Measurements from ENCODE around the gene LRTM1. TPM values are rescaled to one million over a fixed set of nuclear protein-coding genes. Genes with fewer than 3 reads are reported as not detected.

Gene LRTM1
- total RNA-seq, result not detected in 2 replicates

GRCh38 chr3:54928046-54928770, at the start of gene LRTM1:
LRTM1 (minus strand) TSS chr3:54928059; CDS start chr3:54927911, 148 bp downstream.
- intact Hi-C loops (cut with micrococcal nuclease), result no loop called here

- intact Hi-C loops (cut with micrococcal nuclease), result no loop called here
Measured at GRCh38 chr3:54977439-54977838, 49.6 kb upstream of the LRTM1 start.

DNA sequence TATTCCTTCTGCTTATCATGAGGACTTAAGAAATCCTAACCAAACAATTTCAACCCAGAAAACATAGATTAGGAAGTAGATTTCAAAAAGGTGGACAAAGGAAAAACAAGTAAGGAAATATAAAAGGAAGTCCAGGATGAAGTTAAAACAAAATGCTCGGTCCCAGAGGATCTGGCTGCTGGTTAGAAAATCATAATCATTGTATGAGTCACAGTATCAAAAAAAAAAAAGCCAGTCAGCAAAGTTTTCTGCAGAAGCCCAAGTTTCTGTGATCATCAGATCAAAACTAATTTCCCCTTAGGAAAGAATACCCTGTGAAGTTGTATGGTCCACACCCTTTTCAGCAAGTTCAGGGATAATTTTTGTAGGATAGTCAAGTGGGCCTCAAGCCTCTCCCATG, 43.0 kb upstream of the LRTM1 start:
- intact Hi-C loops (cut with micrococcal nuclease), result no loop called here

DNA sequence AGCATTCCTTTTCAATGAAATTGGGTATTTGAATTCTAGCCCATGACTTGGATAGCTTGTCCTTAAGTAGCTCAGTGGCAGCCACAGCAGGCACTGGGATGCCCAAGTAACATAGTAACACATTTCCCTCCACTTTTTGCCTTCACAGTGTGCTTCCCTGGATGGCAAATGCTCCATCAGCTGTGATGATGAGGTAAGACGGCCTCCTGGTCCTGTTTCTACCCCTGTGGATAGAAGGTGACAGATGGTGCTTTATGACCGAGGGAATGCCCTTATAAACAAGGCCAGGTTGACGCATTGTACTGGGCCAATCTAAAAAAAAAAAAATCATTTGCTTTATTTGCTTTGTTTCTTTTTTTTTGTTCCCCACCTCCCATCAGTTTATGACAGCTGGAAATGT, 41.8 kb upstream of the LRTM1 start:
- intact Hi-C loops (cut with micrococcal nuclease), result no loop called here

DNA sequence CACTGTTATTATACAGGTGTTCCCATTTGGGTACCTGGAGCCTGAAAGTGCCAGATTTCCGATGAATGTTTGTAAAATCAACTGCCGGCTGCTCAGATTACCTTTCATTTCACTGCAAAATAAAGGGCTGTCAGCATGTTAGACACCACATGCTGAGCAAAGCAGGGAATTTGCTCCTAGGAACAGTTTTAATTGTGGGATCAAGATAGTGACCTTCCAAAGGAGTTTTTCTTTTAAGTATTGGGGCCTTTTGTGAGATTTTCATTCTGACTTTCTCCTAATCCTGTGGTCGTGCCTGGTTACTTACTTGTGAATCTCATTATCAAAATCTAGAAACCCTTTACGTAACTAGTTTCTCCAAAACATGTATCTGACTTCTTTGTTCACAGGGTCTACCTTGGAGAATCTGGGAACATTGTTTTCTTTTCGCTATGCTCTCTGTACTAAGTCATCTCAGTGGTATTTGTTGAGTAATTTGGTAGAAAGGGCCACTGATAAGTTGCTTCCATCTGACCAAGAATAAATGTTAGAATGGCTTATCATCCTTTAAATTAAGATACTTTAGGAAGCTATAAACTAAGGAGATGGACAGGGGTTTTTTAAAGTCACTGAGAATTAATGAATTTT, 40.8 kb upstream of the LRTM1 start:
- intact Hi-C loops (cut with micrococcal nuclease), result no loop called here

- intact Hi-C loops (cut with micrococcal nuclease), result no loop called here
Measured at GRCh38 chr3:54967731-54968161, 39.9 kb upstream of the LRTM1 start.

DNA sequence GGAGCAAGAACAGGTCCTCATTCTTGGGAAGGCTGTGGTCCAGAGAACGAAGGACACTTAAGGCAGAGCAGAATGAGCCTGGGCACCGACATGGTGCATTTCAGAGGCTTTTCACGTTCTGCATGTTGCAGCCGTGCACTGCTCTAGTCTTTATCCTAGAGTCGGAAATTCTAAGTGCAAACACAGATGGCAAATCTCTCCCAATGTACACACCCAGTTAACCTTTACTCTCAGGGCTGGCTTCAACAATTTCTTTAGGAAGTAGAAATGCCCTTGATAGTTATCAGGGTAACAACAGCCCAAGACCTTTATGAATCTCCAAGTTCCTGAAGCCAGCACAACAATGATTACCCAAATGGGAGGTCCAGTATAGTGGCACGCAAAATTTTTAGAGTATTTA, 39.1 kb upstream of the LRTM1 start:
- intact Hi-C loops (cut with micrococcal nuclease), result no loop called here

DNA sequence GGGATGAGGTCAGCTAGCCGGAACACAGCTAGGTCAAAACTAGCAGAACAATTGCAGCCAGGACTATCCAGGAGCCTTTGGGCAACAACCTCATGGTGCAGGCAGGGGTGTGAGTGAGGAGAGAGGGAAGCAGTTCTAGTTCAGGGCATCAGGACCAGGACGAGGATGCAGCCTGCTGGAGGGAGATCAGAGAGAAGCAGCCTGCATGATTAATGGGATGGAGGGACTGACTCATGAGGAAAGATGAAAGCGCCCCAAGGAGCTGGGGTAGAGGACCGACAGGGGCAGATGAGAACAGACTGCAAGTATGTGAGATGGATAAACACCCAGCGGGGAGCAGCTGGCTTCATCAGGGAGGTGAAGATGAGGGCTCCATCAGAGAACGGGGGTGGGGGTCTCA, 37.9 kb upstream of the LRTM1 start:
- intact Hi-C loops (cut with micrococcal nuclease), result no loop called here

- intact Hi-C loops (cut with micrococcal nuclease), result no loop called here
Measured at GRCh38 chr3:54964081-54964480, 36.2 kb upstream of the LRTM1 start.

- intact Hi-C loops (cut with micrococcal nuclease), result no loop called here
Measured at GRCh38 chr3:54963641-54964040, 35.8 kb upstream of the LRTM1 start.

DNA sequence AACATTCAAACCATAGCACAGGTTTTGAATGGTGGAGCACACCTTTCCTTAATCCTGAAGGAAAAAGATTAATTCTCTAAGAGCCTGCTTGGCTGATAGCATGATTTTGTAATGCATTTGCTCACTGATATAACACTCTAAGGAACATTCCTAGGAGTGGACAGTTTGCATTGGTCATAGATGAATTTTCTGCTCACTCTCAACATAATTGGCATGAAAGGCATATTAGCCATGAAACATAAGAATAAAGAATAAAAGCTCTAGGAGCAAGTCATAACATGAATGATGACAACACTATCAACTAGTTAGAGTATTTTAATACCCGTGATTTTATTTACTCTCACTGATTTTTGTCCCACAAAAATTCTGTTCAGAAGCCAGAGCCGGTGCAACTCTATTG, 34.3 kb upstream of the LRTM1 start:
- intact Hi-C loops (cut with micrococcal nuclease), result no loop called here

- intact Hi-C loops (cut with micrococcal nuclease), result no loop called here
Measured at GRCh38 chr3:54960701-54961100, 32.8 kb upstream of the LRTM1 start.

DNA sequence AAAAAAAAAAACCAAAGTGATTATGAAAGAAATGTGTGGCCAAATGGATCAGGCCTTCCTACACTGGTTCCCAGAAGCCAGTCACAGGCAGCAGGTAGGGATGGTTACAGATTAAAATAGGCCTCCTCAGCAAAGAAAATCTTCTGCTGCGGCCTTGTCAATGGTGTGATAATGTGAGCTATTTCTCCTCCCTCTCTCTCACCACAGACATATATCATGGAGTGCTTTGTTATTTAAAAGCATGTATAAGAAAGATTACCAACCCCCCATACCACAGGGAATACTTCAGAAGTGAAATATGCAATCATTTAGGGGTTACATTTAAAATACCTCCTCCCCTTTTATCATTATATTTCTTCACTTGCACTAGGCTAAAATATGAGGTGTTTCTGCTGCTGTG, 32.2 kb upstream of the LRTM1 start:
- intact Hi-C loops (cut with micrococcal nuclease), result no loop called here

DNA sequence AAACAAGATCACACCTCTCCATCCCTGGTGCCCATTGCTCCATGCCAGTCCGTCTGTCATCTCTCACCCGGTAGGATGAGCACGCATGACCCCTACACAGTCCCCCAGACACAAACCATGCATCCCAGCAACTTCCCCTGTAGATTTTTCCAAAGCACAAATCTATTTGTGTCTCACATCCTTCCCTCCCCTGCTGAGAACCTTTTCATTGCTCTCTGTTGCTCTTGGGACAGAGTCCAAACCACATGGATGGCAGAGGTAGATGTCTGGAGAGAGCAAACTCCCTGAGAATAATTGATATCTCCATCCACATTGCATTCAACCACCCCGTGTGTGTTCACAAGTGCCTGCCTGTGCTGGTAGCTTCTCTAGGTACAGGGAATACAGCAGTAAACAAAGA, 29.9 kb upstream of the LRTM1 start:
- intact Hi-C loops (cut with micrococcal nuclease), result no loop called here

DNA sequence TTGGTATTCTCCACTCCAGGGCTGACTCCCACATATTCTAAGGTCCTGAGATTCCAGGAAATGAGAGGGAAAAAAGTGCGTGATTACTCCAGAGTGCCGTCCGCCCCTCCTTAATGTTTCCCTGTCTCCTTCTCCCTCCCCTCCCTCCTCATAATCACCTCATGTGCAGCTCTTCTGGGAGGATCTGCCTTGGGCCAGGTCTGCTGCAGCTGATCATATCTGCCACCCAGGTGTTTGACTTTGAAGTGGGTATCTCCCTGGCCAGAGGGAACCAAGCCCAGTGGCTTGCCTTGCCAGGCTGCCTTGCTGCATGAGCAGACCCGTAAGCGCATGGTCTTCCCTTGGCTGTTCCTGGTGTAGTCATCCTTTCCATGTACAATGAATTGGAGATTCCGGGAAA, 28.1 kb upstream of the LRTM1 start:
- intact Hi-C loops (cut with micrococcal nuclease), result no loop called here

- intact Hi-C loops (cut with micrococcal nuclease), result no loop called here
Measured at GRCh38 chr3:54955496-54955895, 27.6 kb upstream of the LRTM1 start.

- intact Hi-C loops (cut with micrococcal nuclease), result no loop called here
Measured at GRCh38 chr3:54954521-54954920, 26.7 kb upstream of the LRTM1 start.

GRCh38 chr3:54954022-54954421, 26.2 kb upstream of the LRTM1 start:
- intact Hi-C loops (cut with micrococcal nuclease), result no loop called here

DNA sequence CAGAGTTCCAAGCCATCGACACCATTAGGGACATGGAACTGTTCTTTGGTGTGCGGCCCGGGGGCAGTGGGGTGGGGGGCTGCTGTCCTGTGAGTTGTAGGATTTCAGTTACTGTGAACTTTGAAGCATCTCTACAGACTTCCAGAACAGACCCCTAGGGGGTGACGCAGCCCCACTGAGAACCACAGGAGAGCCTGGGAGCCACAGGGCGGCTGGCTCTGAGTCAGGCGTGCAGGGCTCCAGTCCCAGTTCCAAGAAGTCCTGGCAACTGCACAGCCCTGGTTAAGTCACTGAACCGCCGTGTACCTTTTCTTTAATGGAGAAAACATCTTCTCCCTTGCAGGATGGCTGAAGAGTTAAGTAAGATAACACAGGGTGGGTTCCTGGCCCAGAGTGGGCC, 23.5 kb upstream of the LRTM1 start:
- intact Hi-C loops (cut with micrococcal nuclease), result no loop called here

GRCh38 chr3:54950391-54951003, 22.6 kb upstream of the LRTM1 start:
- intact Hi-C loops (cut with micrococcal nuclease), result no loop called here

GRCh38 chr3:54949491-54950044, 21.7 kb upstream of the LRTM1 start:
- intact Hi-C loops (cut with micrococcal nuclease), result no loop called here

DNA sequence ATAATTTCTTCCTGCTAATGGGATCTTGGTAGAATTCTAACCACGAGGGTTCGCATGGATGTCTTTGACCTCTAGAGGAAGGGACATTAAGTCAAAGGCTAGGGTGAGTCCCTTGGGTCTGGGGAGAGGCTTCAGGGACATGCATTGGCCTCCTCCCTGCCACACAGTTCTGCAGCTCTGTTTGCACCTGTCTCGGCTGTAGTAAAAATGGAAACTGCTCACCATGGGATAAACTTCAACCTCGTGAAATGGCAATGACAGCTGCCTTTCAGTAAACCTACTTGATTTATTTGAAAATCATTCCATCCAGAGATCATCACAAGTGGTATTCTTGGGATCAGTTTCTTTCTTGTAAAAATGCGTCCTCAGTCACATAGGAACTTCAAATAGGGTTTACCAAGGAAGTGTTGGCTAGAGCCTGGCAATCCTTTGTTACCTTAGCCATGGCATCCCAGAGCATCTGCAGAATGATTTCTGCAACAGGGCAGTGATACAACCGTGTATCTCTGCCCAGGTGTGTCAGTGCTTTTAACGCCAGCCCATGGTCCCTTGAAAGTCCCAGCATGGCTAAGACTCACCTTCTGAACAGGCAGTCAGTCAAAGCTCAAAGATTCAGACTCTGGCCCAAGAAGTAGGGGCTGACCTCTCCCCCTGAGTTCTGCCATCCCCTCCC, 14.0 kb upstream of the LRTM1 start:
- intact Hi-C loops (cut with micrococcal nuclease), result no loop called here

Data from T-helper 2 cell treated with Interferon-gamma antibody and Interleukin-4, amounts not matched to agents 100 ng/mL and 5 ng/mL, for 36 hours (primary cell).